Esophagus squamous epithelium (tissue), 4 donors: ENCODE data around the gene MGST2.

Experiments used
- CTCF ChIP-seq, 6 experiments: fragments of 450-650 bp in 4 of 6; fragments of 200-600 bp in 2 of 6; sonication (generic) in 2 of 6; IDR thresholded peaks; one replicate each; pipeline ENCODE4 v1.5.1; 2016 to 2019; ENCODE audit warnings: antibody characterized with exemption in 6 of 6, mild to moderate bottlenecking in 4 of 6, moderate library complexity in 4 of 6
- POLR2A ChIP-seq, 4 donors: fragments of 450-650 bp; IDR thresholded peaks; one replicate each; pipeline ENCODE4 v1.6.1; 2017; ENCODE audit warnings: antibody characterized with exemption in 4 of 4, mild to moderate bottlenecking in 4 of 4, moderate library complexity in 3 of 4

GRCh38 chr4:139647184-139647583 is 18.4 kb upstream of the MGST2 start:
- TF ChIP-seq CTCF (IDR thresholded peaks at IDR 0.05) (no peak), POLR2A (IDR thresholded peaks at IDR 0.05) (peak in 1 of 4 donors; percentile 30)
